Measurements from ENCODE around the gene PNLIPRP2. TPM values are rescaled to one million over a fixed set of nuclear protein-coding genes. Genes with fewer than 3 reads are reported as not detected.

Gene PNLIPRP2
- total RNA-seq, 1 experiment from 2014 or later = not detected

- H3K4me1 Mint-ChIP-seq (ENCODE audit: low read depth, unreplicated experiment) = no peaks in the 10 kb centered on the region
- no peak for DNase-seq
- TF ChIP-seq CTCF (IDR thresholded peaks at IDR 0.05; ENCODE audit: unreplicated experiment) = no peak
- no peaks in the 10 kb centered on the region for H3K27me3 Mint-ChIP-seq (ENCODE audit: unreplicated experiment)
- H3K9me3 Mint-ChIP-seq (ENCODE audit: low read depth, unreplicated experiment) = peaks cover 4% of the 10 kb centered on the region
- no TSS peak for BruUV-seq (replicated peaks)
- intact Hi-C loops (cut with micrococcal nuclease; ENCODE audit: unreplicated experiment) = no loop called here
- H3K4me3 Mint-ChIP-seq (ENCODE audit: low read depth, unreplicated experiment) = no peak overlapping the region
- no peak overlapping the region for H3K27ac Mint-ChIP-seq (ENCODE audit: unreplicated experiment)
- CTCF ChIA-PET = no interaction called here
- H3K36me3 Mint-ChIP-seq (ENCODE audit: insufficient read depth, unreplicated experiment) = no peaks in the 10 kb centered on the region
Measured at GRCh38 chr10:116589926-116590325, 30.8 kb upstream of the PNLIPRP2 start.

GRCh38 chr10:116590590-116591444 is 29.9 kb upstream of the PNLIPRP2 start, which contains the start of gene PNLIPRP1:
PNLIPRP1 (plus strand) TSS chr10:116590959; CDS start chr10:116591130, 171 bp downstream.
- Mint-ChIP-seq H3K4me3 (ENCODE audit: low read depth, unreplicated experiment) (no peak within 1 kb of the TSS), H3K9me3 (ENCODE audit: low read depth, unreplicated experiment) (peaks cover 3% of the 10 kb centered on the region), H3K27ac (ENCODE audit: unreplicated experiment) (no peak within 1 kb of the TSS), H3K27me3 (ENCODE audit: unreplicated experiment) (no peaks in the 10 kb centered on the region), H3K36me3 (ENCODE audit: insufficient read depth, unreplicated experiment) (no peaks in the 10 kb centered on the region), H3K4me1 (ENCODE audit: low read depth, unreplicated experiment) (no peaks in the 10 kb centered on the region)
- TF ChIP-seq CTCF (IDR thresholded peaks at IDR 0.05; ENCODE audit: unreplicated experiment) = no peak
- no TSS peak for BruUV-seq (replicated peaks)
- intact Hi-C loops (cut with micrococcal nuclease; ENCODE audit: unreplicated experiment) = no loop called here
- DNase-seq = no peak
- CTCF ChIA-PET = no interaction called here

- Mint-ChIP-seq H3K36me3 (ENCODE audit: insufficient read depth, unreplicated experiment) (no peaks in the 10 kb centered on the region), H3K27ac (ENCODE audit: unreplicated experiment) (no peak overlapping the region), H3K4me3 (ENCODE audit: low read depth, unreplicated experiment) (no peak overlapping the region), H3K27me3 (ENCODE audit: unreplicated experiment) (no peaks in the 10 kb centered on the region), H3K9me3 (ENCODE audit: low read depth, unreplicated experiment) (no peaks in the 10 kb centered on the region), H3K4me1 (ENCODE audit: low read depth, unreplicated experiment) (no peaks in the 10 kb centered on the region)
- BruUV-seq (replicated peaks) = no TSS peak
- intact Hi-C loops (cut with micrococcal nuclease; ENCODE audit: unreplicated experiment) = no loop called here
- TF ChIP-seq CTCF (IDR thresholded peaks at IDR 0.05; ENCODE audit: unreplicated experiment) = no peak
- CTCF ChIA-PET = no interaction called here
- DNase-seq = no peak
Measured at GRCh38 chr10:116593139-116593740, 27.5 kb upstream of the PNLIPRP2 start.

- intact Hi-C loops (cut with micrococcal nuclease; ENCODE audit: unreplicated experiment) = no loop called here
- H3K27me3 Mint-ChIP-seq (ENCODE audit: unreplicated experiment) = no peaks in the 10 kb centered on the region
- no peak for TF ChIP-seq CTCF (IDR thresholded peaks at IDR 0.05; ENCODE audit: unreplicated experiment)
- H3K27ac Mint-ChIP-seq (ENCODE audit: unreplicated experiment) = no peak overlapping the region
- DNase-seq = no peak
- CTCF ChIA-PET = no interaction called here
- no peak overlapping the region for H3K4me3 Mint-ChIP-seq (ENCODE audit: low read depth, unreplicated experiment)
- H3K9me3 Mint-ChIP-seq (ENCODE audit: low read depth, unreplicated experiment) = no peaks in the 10 kb centered on the region
- no TSS peak for BruUV-seq (replicated peaks)
- H3K4me1 Mint-ChIP-seq (ENCODE audit: low read depth, unreplicated experiment) = no peaks in the 10 kb centered on the region
- no peaks in the 10 kb centered on the region for H3K36me3 Mint-ChIP-seq (ENCODE audit: insufficient read depth, unreplicated experiment)
Measured at GRCh38 chr10:116594525-116595035, 26.2 kb upstream of the PNLIPRP2 start.

All from Calu3 (cell line).